IMR-90 (cell line): ENCODE results near the gene CAAP1. TPM values are rescaled to one million over a fixed set of nuclear protein-coding genes. Genes with fewer than 3 reads are reported as not detected.
A peak's percentile ranks its signal among the peaks of the same experiment; 100 is the strongest.

Experiments used
- ATAC-seq: fragments of 200-7000 bp; cut with Tn5 transposase; 2 replicates; pipeline ENCODE4 v1.9.1; 2020; ENCODE audit warnings: low read depth, mild to moderate bottlenecking, moderate library complexity
- BruUV-seq: library from RNA; stranded (reverse); fragments of 400-500 nt; replicated peaks from 2 replicates; lab custom pipeline; 2021; lab: Mats Ljungman, UMichigan
- CTCF ChIA-PET: fragments of 300-600 bp; formaldehyde crosslinking; extraction: SDS; loops from one replicate; lab custom pipeline; 2021; ENCODE audit warnings: antibody characterized with exemption; lab: Yijun Ruan, JAX
- POLR2A ChIA-PET: fragments of 300-600 bp; sonication (Branson Sonifier 250); formaldehyde crosslinking; loops from one replicate; lab custom pipeline; 2022; ENCODE audit warnings: antibody characterized with exemption; ENCODE audit not compliant: unreplicated experiment; lab: Charles Lee
- DNase-seq: peaks from one replicate; pipeline ENCODE4 v3.0.0; 2013
- H2AFZ ChIP-seq: replicated peaks from 2 replicates; pipeline ENCODE3; 2013; ENCODE audit warnings: low read length, mild to moderate bottlenecking; ENCODE audit not compliant: poor library complexity
- H2AK5ac ChIP-seq: 2 replicates; pipeline ENCODE4 v1.6.1; 2013; ENCODE audit warnings: low read depth, low read length, inconsistent platforms
- H2AK9ac ChIP-seq: replicated peaks from 2 replicates; pipeline ENCODE3; 2013; ENCODE audit warnings: mild to moderate bottlenecking, low read depth, low read length, moderate library complexity; ENCODE audit not compliant: poor library complexity
- H2BK120ac ChIP-seq: 2 replicates; pipeline ENCODE4 v1.6.1; 2013; ENCODE audit warnings: low read depth, low read length, inconsistent platforms
- H2BK15ac ChIP-seq: 3 replicates; pipeline ENCODE4 v1.6.1; 2013; ENCODE audit warnings: low read depth, low read length, inconsistent platforms
- H2BK20ac ChIP-seq: 2 replicates; pipeline ENCODE4 v1.6.1; 2013; ENCODE audit warnings: low read depth, mild to moderate bottlenecking, inconsistent platforms, low read length, moderate library complexity
- H2BK5ac ChIP-seq: 2 replicates; pipeline ENCODE4 v1.6.1; 2013; ENCODE audit warnings: mild to moderate bottlenecking, low read depth, low read length, inconsistent platforms; ENCODE audit not compliant: poor library complexity, severe bottlenecking
- H3K14ac ChIP-seq: replicated peaks from 2 replicates; pipeline ENCODE4 v1.6.1; 2013; ENCODE audit warnings: low read depth, low read length, inconsistent platforms
- H3K18ac ChIP-seq: 2 replicates; pipeline ENCODE4 v1.6.1; 2013; ENCODE audit warnings: low read depth, low read length, control low read depth
- H3K23ac ChIP-seq: 2 replicates; pipeline ENCODE4 v1.6.1; 2013; ENCODE audit warnings: low read depth, low read length, inconsistent platforms
- H3K27ac ChIP-seq: 2 replicates; pipeline ENCODE4 v1.5.1; 2013; ENCODE audit warnings: mild to moderate bottlenecking, control low read depth, low read length; ENCODE audit not compliant: insufficient read depth
- H3K27me3 ChIP-seq: 2 replicates; pipeline ENCODE4 v1.6.1; 2013; ENCODE audit warnings: low read length; ENCODE audit not compliant: control insufficient read depth, insufficient read depth
- H3K36me3 ChIP-seq: 2 replicates; pipeline ENCODE4 v1.6.1; 2013; ENCODE audit warnings: low read length, mixed read lengths; ENCODE audit not compliant: control insufficient read depth, insufficient read depth
- H3K4ac ChIP-seq: 2 replicates; pipeline ENCODE4 v1.6.1; 2013; ENCODE audit warnings: low read depth, low read length, inconsistent platforms
- H3K4me1 ChIP-seq: 2 replicates; pipeline ENCODE4 v1.6.1; 2013; ENCODE audit warnings: low read length, mixed read lengths; ENCODE audit not compliant: control insufficient read depth, insufficient read depth
- H3K4me2 ChIP-seq: 2 replicates; pipeline ENCODE4 v1.6.1; 2013; ENCODE audit warnings: low read depth, mild to moderate bottlenecking, control low read depth, low read length, moderate library complexity
- H3K4me3 ChIP-seq: 2 replicates; pipeline ENCODE4 v1.5.1; 2013; ENCODE audit warnings: low read depth, mild to moderate bottlenecking, control low read depth, low read length, moderate library complexity; ENCODE audit not compliant: insufficient read depth
- H3K56ac ChIP-seq: 2 replicates; pipeline ENCODE4 v1.6.1; 2013; ENCODE audit warnings: low read length, inconsistent platforms; ENCODE audit not compliant: insufficient read depth; ENCODE audit errors: extremely low read depth
- H3K79me1 ChIP-seq, 2 experiments: 2 replicates each; pipeline ENCODE4 v1.6.1; 2013; ENCODE audit warnings: low read length in 2 of 2, inconsistent platforms in 1 of 2, low read depth in 1 of 2
- H3K9ac ChIP-seq: 2 replicates; pipeline ENCODE4 v1.6.1; 2013; ENCODE audit warnings: low read depth, low read length, control low read depth
- H3K9me1 ChIP-seq: 2 replicates; pipeline ENCODE4 v1.6.1; 2013; ENCODE audit warnings: low read length, inconsistent platforms; ENCODE audit not compliant: insufficient read depth
- H3K9me3 ChIP-seq: 2 replicates; pipeline ENCODE4 v1.6.1; 2013; ENCODE audit warnings: low read length; ENCODE audit not compliant: control insufficient read depth, insufficient read depth
- H4K20me1 ChIP-seq: 2 replicates; pipeline ENCODE4 v1.6.1; 2013; ENCODE audit warnings: low read length, inconsistent platforms; ENCODE audit not compliant: insufficient read depth
- H4K5ac ChIP-seq: 2 replicates; pipeline ENCODE4 v1.6.1; 2013; ENCODE audit warnings: mild to moderate bottlenecking, low read depth, low read length, control low read depth
- H4K8ac ChIP-seq, 2 experiments: 2 replicates each; pipeline ENCODE4 v1.6.1; 2013; ENCODE audit warnings: low read depth in 2 of 2, low read length in 2 of 2, control low read depth in 1 of 2, inconsistent platforms in 1 of 2
- H4K91ac ChIP-seq: 2 replicates; pipeline ENCODE4 v1.6.1; 2013; ENCODE audit warnings: low read depth, low read length, inconsistent platforms; ENCODE audit not compliant: insufficient read depth
- CEBPB ChIP-seq: IDR thresholded peaks from 2 replicates; pipeline ENCODE4 v1.6.1; 2012; ENCODE audit warnings: low read depth, low read length, improper control_type of control experiment
- CHD1 ChIP-seq: IDR thresholded peaks from 2 replicates; pipeline ENCODE4 v1.6.1; 2012; ENCODE audit warnings: low read depth, low read length, improper control_type of control experiment
- FOS ChIP-seq: fragments of 150-350 bp; IDR thresholded peaks from 2 replicates; pipeline ENCODE4 v1.6.1; 2016; ENCODE audit warnings: low read depth, low read length
- MAZ ChIP-seq: IDR thresholded peaks from 2 replicates; pipeline ENCODE4 v1.6.1; 2012; ENCODE audit warnings: low read depth, mild to moderate bottlenecking, low read length, improper control_type of control experiment, moderate library complexity, borderline replicate concordance
- MXI1 ChIP-seq: IDR thresholded peaks from 2 replicates; pipeline ENCODE4 v1.6.1; 2012; ENCODE audit warnings: low read depth, mild to moderate bottlenecking, low read length, moderate library complexity, borderline replicate concordance
- NFE2L2 ChIP-seq: fragments of 150-350 bp; IDR thresholded peaks from 2 replicates; pipeline ENCODE4 v1.6.1; 2016; ENCODE audit warnings: low read depth, mild to moderate bottlenecking, low read length
- RCOR1 ChIP-seq: IDR thresholded peaks from 2 replicates; pipeline ENCODE4 v1.6.1; 2012; ENCODE audit warnings: mild to moderate bottlenecking, low read length, improper control_type of control experiment; ENCODE audit not compliant: insufficient replicate concordance
- SMC3 ChIP-seq: fragments of 150-350 bp; IDR thresholded peaks from 2 replicates; pipeline ENCODE4 v1.6.1; 2016; ENCODE audit warnings: low read depth, mild to moderate bottlenecking, antibody characterized with exemption, low read length, moderate library complexity
- WGBS, 2 experiments: methylation state at CpG; one replicate each; pipeline versions ENCODE4 v1.1.5 to v1.1.7; 2013; ENCODE audit warnings: missing lambda C conversion rate in 2 of 2; ENCODE audit not compliant: insufficient read length in 1 of 2; ENCODE audit errors: extremely low coverage in 2 of 2; 5-methylcytosine and 5-hydroxymethylcytosine counted together
- dilution Hi-C: fragments of 300-500 bp; cut with HindIII; formaldehyde crosslinking; loops from one replicate; pipeline ENCODE4 v1.14.3; 2018; ENCODE audit warnings: low sequenced_read_pairs; ENCODE audit not compliant: unreplicated experiment
- in situ Hi-C: fragments of 300-500 bp; cut with MboI; formaldehyde crosslinking; loops from 3 replicates; pipeline ENCODE4 v1.14.3; 2019; ENCODE audit warnings: low sequenced_read_pairs, inconsistent platforms, mixed read lengths
- intact Hi-C: fragments of 100-400 bp; cut with micrococcal nuclease; formaldehyde crosslinking; loops from 2 replicates; pipeline ENCODE4 v1.10.0; 2022
- polyA plus RNA-seq, 3 experiments: library from polyadenylated mRNA; depleted of rRNA; stranded (reverse); fragments of >200 nt; gene quantifications; 2 replicates each; pipeline ENCODE4 v1.2.3, GENCODE V29; 2012; ENCODE audit warnings: low replicate concordance in 1 of 3
- total RNA-seq: library from RNA; depleted of rRNA; stranded (reverse); fragments of >200 nt; gene quantifications from 2 replicates; pipeline ENCODE4 v1.2.3, GENCODE V29; 2012
- TF ChIP-seq, protein P1 (sequence below): conservative IDR thresholded peaks from 2 replicates; pipeline ENCODE4 v1.5.1; 2012; ENCODE audit warnings: mild to moderate bottlenecking, low read depth, low read length, improper control_type of control experiment
- TF ChIP-seq, protein P2 (sequence below): fragments of 150-350 bp; IDR thresholded peaks from 2 replicates; pipeline ENCODE4 v1.6.1; 2016; ENCODE audit warnings: low read depth, mild to moderate bottlenecking, low read length, moderate library complexity, borderline replicate concordance

The CAAP1 gene
- total and polyA plus RNA-seq, 2 of the 4 experiments (the other 2 are of a cell fraction) = 6.1 to 9.0 TPM

DNA sequence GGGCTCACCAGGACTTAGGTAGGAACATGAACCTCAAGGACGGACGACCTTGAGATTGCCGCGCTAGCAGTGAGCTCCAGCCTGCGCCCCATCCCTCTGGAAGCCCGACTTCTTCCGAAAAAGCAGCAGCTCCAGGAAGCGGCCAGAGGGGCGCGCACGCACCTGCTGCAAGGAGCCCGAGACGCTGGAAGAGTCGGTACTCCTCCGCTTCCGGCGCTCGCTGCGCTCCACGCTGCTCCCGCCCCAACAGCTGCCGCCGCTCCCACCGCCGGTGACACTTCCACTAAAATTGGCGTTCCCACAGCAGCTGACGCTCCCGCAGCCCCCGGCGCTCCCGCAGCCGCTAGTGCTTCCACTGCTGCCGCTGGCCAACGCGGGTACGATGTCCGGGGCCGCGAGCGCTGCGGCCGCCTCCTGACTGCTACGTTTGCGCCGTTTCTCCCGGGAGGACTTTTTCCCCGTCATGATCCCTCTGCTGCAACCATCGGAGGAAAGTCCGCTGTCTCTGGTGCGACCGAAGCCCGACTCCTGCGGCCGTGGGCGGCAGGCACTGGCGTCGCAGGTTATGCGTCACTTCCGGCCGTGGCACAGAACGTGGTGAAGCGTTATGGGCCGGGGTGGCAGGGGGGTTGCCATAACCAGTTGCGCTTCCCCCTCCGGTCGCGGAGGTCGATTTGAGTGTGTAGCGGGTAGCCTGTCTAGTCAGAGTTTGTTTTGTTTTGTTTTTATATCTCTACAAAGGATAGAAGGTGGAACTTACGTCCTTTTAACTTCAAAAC, at the start of gene CAAP1 (continued):
- no peak for TF ChIP-seq NFE2L2
- TF ChIP-seq, protein P1, sequence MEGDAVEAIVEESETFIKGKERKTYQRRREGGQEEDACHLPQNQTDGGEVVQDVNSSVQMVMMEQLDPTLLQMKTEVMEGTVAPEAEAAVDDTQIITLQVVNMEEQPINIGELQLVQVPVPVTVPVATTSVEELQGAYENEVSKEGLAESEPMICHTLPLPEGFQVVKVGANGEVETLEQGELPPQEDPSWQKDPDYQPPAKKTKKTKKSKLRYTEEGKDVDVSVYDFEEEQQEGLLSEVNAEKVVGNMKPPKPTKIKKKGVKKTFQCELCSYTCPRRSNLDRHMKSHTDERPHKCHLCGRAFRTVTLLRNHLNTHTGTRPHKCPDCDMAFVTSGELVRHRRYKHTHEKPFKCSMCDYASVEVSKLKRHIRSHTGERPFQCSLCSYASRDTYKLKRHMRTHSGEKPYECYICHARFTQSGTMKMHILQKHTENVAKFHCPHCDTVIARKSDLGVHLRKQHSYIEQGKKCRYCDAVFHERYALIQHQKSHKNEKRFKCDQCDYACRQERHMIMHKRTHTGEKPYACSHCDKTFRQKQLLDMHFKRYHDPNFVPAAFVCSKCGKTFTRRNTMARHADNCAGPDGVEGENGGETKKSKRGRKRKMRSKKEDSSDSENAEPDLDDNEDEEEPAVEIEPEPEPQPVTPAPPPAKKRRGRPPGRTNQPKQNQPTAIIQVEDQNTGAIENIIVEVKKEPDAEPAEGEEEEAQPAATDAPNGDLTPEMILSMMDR = peak; percentile 49
- no peak; the same call in none of the 2 replicates for TF ChIP-seq CHD1

DNA sequence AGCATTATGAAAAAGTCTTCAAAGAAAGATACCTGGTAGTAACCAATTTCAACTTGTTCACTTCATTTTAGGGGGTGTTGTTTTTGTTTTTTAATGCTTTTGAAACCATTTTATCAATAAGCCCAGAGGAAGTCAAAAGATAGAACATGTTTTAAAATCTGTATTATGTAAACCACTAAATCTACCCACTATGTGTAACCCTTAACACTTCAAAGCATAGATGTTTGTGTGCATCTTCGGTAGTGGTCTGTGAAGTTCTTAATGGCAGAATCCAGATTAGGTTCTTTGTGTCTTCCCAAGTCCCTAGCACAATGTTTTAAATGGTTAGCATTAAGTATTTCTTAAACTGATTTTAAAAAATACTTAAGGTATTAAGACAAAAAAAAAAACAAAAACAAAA, 48.2 kb upstream of the CAAP1 start:
- Histone ChIP-seq H3K23ac (no peak overlapping the region), H3K14ac (no peak overlapping the region), H2BK5ac (no peak overlapping the region), H4K5ac (no peak overlapping the region), H4K20me1 (peaks cover 25% of the 10 kb centered on the region), H3K4ac (no peak overlapping the region), H3K79me1 (peaks cover 9 to 27% of the 10 kb centered on the region in 2 experiments; a peak in 3 of 4 replicates), H3K4me3 (no peak overlapping the region), H3K4me2 (no peak overlapping the region), H2AK5ac (no peak overlapping the region), H4K91ac (no peak overlapping the region), H2BK120ac (no peak overlapping the region), H3K18ac (no peak overlapping the region), H4K8ac (no peak overlapping the region), H2AFZ (no peak overlapping the region), H3K9ac (no peak overlapping the region), H2BK15ac (no peak overlapping the region), H3K4me1 (peaks cover 5% of the 10 kb centered on the region), H2BK20ac (no peak overlapping the region), H3K9me1 (peaks cover 5% of the 10 kb centered on the region), H3K36me3 (peaks cover 4% of the 10 kb centered on the region), H3K56ac (no peak overlapping the region), H3K27ac (no peak overlapping the region), H3K9me3 (peaks cover 4% of the 10 kb centered on the region), H2AK9ac (no peak overlapping the region), H3K27me3 (no peaks in the 10 kb centered on the region)
- no TSS peak for BruUV-seq
- ATAC-seq (no peak), DNase-seq (no peak)
- ChIA-PET POLR2A (no interaction called here), CTCF (no interaction called here)
- in situ Hi-C loops = no loop called here
- dilution Hi-C loops = no loop called here
- WGBS, 2 experiments = no CpG with 5 or more reads among the region's 1 CpG
- intact Hi-C loops = loop anchor here (10.0 kb wide), 3 partner anchors 144 to 244 kb away; no protein-coding TSS in a partner anchor
- TF ChIP-seq CEBPB (no peak), RCOR1 (no peak), MXI1 (no peak), MAZ (no peak), NFE2L2 (no peak), SMC3 (no peak), FOS (no peak)
- TF ChIP-seq, protein P2, sequence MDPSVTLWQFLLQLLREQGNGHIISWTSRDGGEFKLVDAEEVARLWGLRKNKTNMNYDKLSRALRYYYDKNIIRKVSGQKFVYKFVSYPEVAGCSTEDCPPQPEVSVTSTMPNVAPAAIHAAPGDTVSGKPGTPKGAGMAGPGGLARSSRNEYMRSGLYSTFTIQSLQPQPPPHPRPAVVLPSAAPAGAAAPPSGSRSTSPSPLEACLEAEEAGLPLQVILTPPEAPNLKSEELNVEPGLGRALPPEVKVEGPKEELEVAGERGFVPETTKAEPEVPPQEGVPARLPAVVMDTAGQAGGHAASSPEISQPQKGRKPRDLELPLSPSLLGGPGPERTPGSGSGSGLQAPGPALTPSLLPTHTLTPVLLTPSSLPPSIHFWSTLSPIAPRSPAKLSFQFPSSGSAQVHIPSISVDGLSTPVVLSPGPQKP = no peak
- TF ChIP-seq, protein P1 = no peak
